HG03103 (cell line): Measurements from ENCODE around the gene FMNL2.

Source experiments
- ATAC-seq: cut with Tn5 transposase; IDR thresholded peaks from one replicate; pipeline ENCODE4 v1.9.1; 2021; ENCODE audit warnings: low read depth; ENCODE audit not compliant: unreplicated experiment

Gene FMNL2

GRCh38 chr2:152337511-152337903 lies 2.5 kb downstream of the FMNL2 start:
- ATAC-seq: no peak

- no peak for ATAC-seq
These were observed 4.7 kb downstream of the FMNL2 start for GRCh38 chr2:152339556-152340286.

GRCh38 chr2:152342259-152343046 lies 7.5 kb downstream of the FMNL2 start:
- no peak for ATAC-seq

GRCh38 chr2:152343426-152343825 lies 8.5 kb downstream of the FMNL2 start:
- ATAC-seq: no peak

GRCh38 chr2:152344579-152345195 lies 9.7 kb downstream of the FMNL2 start:
- ATAC-seq: no peak

- no peak for ATAC-seq
These were observed 12.1 kb downstream of the FMNL2 start for GRCh38 chr2:152347076-152347475.

GRCh38 chr2:152348388-152348787 lies 13.4 kb downstream of the FMNL2 start:
- no peak for ATAC-seq

GRCh38 chr2:152349416-152349815 lies 14.4 kb downstream of the FMNL2 start:
- ATAC-seq: no peak

GRCh38 chr2:152350155-152350679 lies 15.2 kb downstream of the FMNL2 start:
- ATAC-seq: no peak

- ATAC-seq: no peak
These were observed 17.6 kb downstream of the FMNL2 start for GRCh38 chr2:152352616-152353015.

GRCh38 chr2:152353364-152353763 lies 18.4 kb downstream of the FMNL2 start:
- ATAC-seq: no peak

GRCh38 chr2:152354069-152354755 lies 19.2 kb downstream of the FMNL2 start:
- no peak for ATAC-seq

GRCh38 chr2:152354909-152355308 lies 19.9 kb downstream of the FMNL2 start:
- no peak for ATAC-seq

- no peak for ATAC-seq
These were observed 20.4 kb downstream of the FMNL2 start for GRCh38 chr2:152355409-152355831.

GRCh38 chr2:152359573-152360363 lies 24.8 kb downstream of the FMNL2 start:
- ATAC-seq: no peak

- peak; percentile 42 for ATAC-seq
These were observed 29.0 kb downstream of the FMNL2 start for GRCh38 chr2:152363936-152364335.

GRCh38 chr2:152367547-152368390 lies 32.8 kb downstream of the FMNL2 start:
- peak; percentile 92 for ATAC-seq

- ATAC-seq: no peak
These were observed 34.3 kb downstream of the FMNL2 start for GRCh38 chr2:152369176-152369860.
